AG09319 (cell line): ENCODE results near the gene ARRB1.

Experiments used
- DNase-seq: peaks from one replicate; pipeline ENCODE4 v3.0.0-alpha.2; 2010; ENCODE audit warnings: low read depth; ENCODE audit errors: extremely low read depth
- TF ChIP-seq, protein P1 (sequence below): IDR thresholded peaks from 2 replicates; pipeline ENCODE4 v1.5.1; 2011; ENCODE audit warnings: low read depth, mild to moderate bottlenecking, inconsistent platforms, low read length, moderate library complexity

ARRB1 gene

GRCh38 chr11:75351541-75351790, at the start of gene ARRB1:
ARRB1 (minus strand) TSS chr11:75351661; CDS start chr11:75351607, 54 bp downstream.
- TF ChIP-seq, protein P1, sequence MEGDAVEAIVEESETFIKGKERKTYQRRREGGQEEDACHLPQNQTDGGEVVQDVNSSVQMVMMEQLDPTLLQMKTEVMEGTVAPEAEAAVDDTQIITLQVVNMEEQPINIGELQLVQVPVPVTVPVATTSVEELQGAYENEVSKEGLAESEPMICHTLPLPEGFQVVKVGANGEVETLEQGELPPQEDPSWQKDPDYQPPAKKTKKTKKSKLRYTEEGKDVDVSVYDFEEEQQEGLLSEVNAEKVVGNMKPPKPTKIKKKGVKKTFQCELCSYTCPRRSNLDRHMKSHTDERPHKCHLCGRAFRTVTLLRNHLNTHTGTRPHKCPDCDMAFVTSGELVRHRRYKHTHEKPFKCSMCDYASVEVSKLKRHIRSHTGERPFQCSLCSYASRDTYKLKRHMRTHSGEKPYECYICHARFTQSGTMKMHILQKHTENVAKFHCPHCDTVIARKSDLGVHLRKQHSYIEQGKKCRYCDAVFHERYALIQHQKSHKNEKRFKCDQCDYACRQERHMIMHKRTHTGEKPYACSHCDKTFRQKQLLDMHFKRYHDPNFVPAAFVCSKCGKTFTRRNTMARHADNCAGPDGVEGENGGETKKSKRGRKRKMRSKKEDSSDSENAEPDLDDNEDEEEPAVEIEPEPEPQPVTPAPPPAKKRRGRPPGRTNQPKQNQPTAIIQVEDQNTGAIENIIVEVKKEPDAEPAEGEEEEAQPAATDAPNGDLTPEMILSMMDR = no peak
- no peak for DNase-seq

DNA sequence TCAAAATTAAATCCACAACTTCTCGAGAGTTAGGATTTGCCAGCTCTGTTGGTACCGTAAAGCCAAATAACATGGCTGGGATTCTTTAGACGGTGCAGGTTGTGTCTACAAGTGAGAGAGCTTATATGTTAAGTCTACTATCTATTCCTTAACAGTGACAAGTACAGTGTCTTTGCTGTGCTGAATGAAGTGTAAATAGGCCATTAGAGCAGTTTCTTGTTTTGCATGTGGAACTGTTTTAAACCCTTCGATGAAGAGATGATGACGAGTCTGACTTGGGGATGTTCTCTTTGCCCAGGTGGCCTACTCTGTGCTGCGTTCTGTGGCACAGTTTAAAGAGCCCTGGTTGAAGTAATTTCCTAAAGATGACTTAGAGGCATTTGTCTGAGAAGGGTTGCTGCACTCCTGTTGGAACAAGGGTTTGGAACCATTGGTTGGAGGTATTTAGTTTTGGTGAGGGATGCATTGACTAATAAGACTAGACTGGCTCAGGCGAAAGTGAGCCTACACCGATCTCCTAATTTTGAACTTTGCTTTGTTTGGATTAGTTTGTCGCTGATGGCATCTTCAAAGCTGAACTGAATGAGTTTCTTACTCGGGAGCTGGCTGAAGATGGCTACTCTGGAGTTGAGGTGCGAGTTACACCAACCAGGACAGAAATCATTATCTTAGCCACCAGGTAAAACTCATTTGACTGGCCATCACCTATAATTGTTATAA, 48.8 kb upstream of the ARRB1 start:
- no peak for DNase-seq
- TF ChIP-seq, protein P1 = no peak

DNA sequence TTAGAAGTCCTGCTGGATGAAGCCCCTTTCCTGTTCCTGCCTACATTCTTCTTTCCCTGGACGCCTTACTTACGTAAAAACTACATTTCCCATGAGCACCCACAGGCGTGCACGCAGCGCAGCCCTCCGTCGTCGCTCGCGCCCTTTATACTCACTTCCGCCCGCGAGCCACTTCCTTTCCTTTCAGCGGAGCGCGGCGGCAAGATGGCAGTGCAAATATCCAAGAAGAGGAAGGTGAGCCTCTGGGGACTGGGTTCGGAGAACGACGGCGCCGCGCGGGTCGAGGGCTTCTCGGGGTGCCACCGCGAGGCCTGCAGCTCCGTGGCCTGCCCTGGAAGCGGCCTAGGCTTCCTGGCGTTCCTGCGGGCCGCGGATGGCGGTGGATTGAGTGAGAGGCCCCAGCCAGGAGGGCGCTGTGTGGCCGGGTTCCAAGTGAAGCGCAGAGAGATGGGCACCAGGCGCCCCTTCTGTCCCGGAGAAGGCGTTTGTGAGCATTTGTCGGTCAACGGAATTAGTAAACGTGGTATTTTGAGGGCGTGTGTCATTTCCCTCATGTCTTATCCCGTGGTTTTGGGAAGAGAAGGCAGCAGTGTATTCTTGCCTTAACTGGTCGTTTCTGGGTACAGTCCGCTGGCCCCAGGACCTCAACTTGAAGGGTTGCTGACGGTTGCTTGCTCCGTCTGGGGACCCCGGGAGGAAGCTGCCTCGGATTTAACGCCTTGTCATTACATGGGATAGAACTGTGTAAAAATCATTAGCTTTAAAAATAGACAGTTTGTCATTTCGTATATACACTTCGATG, 48.1 kb upstream of the ARRB1 start, which contains the start of gene RPS3:
TSS of gene RPS3 (plus strand) at position 175 of the 802 bp plus-strand sequence. CDS start at position 205, 30 bp downstream.
- peak; percentile 69 for DNase-seq
- TF ChIP-seq, protein P1 = peak; percentile 16; the same call in 1 of the 2 replicates

DNA sequence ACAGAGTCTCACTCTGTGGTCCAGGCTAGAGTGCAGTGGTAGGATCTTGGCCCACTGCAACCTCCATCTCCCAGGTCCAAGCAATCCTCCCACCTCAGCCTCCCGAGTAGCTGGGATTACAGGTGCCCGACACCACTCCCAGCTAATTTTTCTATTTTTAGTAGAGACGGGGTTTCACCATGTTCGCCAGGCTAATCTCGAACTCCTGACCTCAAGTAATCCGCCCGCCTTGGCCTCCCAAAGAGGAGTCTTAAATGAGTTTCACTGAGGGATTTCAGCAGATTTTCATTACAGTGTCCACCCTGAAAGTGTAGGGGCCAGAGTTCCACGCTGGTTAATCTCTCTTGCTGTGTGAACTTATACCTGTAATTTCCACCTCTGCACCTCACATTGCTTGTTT, 47.4 kb upstream of the ARRB1 start:
- no peak for DNase-seq
- TF ChIP-seq, protein P1 = no peak

- DNase-seq = no peak
Measured at GRCh38 chr11:75394085-75394840, 42.8 kb upstream of the ARRB1 start.

DNA sequence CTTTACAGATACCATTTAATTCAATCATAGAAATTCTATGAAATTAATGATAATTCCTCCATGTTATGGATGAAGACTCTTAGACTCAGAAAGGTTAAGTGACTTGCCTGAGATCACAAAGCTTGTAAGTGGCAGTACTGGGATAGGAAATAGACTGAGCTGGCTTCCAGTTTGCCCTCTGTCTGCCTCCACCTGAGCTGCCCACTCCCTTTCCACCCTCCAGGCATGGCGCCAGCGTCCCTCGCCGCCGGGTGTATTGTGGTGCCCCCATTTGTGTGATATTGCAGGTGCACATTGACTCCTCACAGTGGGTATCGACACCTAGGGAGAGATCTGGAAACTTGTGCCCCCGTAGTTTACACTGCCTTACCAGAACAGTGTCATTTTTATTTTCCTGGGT, 38.5 kb upstream of the ARRB1 start:
- TF ChIP-seq, protein P1 = no peak

More at GRCh38 chr11:75394085-75394840, 42.8 kb upstream of the ARRB1 start:
- TF ChIP-seq, protein P1 = no peak

More for the DNA sequence above, 38.5 kb upstream of the ARRB1 start:
- no peak for DNase-seq
